HG03354 (cell line): ENCODE data around the gene SLC22A4.

Source experiments
- ATAC-seq: cut with Tn5 transposase; IDR thresholded peaks from one replicate; pipeline ENCODE4 v1.9.1; 2021; ENCODE audit warnings: mild to moderate bottlenecking; ENCODE audit not compliant: unreplicated experiment, poor library complexity, severe bottlenecking

The SLC22A4 gene

DNA sequence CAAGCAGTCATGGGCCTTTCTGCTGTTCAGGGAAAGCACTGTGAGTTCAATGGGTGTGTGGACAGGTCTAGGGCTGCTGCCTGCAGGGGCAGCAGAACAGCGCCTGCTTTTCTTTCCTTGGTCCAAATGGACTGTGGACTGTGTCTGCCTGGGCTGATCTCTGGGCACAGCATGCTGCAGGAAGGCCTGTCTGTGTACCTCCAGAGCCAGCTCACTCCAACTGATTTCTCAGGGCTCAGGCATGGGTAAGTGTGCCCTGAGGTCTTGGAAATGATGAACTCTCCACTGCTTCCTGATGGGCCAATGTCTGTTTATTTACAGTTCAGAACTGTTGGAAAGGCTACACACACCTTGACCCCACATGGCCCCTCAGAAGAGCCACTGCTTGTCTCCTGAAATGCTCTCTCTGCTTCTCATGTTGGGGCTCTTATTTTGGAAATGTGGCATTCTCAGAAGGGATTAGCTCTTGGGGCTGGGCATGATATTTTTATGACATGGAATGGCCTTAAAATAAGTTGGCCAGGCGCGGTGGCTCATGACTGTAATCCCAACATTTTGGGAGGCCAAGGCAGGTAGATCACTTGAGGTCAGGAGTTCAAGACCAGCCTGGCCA lies 27.0 kb downstream of the SLC22A4 start:
- ATAC-seq = no peak

DNA sequence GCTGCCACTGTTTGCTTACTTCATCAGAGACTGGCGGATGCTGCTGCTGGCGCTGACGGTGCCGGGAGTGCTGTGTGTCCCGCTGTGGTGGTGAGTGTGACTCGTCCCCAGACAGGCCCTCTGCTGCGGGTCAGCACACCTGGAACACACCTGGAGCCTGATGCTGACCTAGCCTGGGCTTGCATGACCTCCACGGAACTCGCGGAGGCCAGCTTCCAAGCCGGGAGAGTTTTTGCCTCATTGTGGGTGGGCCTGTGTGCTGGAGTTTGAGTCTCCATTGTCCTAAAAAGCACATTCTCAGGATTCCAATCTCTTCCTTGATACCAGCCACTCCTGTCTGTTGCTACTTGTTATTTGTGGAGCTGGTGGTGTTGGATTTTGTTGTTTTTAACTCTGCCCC lies 28.1 kb downstream of the SLC22A4 start:
- no peak for ATAC-seq

DNA sequence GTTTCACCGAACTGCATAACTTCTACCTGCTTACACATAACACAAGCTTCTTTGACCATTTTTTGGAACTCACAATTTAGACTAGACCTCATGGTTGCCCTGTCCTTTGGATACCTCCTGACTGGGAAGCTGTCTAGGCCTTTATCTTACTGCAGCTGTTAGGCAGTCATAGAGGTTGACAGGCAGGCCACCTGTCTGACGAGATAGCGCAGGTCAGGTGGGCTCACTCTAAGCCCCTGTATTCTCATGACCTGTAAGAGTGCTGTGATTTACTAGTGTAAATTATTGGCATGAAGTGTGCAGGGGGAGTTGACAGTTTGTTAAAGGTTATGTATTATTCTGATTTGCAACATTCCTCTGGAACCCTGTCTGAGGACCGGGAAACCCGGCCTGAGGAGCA lies 29.0 kb downstream of the SLC22A4 start:
- ATAC-seq = no peak

DNA sequence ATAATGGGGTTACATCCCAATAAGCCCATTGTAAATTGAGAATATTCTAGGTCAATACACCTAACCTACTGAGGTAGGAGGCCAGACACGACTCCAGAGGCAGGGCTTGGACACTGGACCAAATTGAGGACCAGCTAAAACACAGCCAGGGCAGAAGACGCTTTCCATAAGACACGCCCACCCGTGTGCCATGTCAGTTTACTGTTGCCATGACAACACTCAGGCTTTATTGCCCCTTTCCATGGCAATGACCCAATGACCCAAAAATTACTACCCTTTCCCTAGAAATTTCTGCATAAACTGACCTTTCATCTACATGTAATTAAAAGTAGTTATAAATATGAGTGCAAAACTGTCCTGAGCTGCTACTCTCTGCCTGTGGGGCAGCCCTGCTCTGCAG lies 31.5 kb downstream of the SLC22A4 start:
- no peak for ATAC-seq

DNA sequence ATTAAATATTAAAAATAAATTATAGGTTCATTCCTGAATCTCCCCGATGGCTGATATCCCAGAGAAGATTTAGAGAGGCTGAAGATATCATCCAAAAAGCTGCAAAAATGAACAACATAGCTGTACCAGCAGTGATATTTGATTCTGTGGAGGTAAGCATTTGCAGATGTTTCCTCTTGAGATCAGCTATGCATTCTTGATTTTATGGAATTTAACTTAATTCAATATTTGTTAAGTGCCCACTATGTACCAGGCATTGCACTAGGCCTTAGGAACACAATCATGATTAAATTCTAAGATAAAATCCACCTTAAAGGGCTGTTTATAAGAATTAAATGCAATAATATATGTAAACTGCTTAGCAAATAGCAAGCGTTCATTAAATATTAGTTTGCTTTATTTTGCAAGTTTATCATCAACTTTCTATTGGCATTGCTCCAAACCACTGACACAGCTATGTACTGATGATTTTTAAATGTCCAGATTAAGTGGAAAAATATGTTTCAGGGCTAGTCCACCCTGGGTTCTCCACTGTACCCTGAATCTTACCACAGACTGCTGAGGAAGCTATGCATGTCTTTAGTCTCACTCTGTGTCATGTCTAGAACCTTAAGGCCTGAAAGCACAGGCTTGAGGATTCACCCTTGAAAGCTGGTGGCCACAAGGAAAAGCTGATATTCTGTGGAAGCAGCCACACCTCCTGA lies 33.2 kb downstream of the SLC22A4 start:
- no peak for ATAC-seq

DNA sequence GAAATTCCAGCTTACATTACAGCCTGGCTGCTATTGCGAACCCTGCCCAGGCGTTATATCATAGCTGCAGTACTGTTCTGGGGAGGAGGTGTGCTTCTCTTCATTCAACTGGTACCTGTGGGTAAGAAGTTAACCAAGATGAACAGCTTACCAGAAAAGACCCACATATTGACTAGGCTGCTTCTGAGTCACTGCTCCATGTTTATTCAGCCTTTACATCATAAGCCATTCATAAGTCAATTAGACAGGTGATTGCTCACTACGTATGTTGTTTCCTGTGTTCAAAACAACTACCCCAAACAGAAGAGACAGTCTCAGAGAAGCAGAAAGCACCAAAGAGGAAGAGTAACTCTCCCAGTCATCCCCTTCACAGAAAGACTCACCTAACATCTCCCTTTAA lies 40.6 kb downstream of the SLC22A4 start:
- no peak for ATAC-seq

DNA sequence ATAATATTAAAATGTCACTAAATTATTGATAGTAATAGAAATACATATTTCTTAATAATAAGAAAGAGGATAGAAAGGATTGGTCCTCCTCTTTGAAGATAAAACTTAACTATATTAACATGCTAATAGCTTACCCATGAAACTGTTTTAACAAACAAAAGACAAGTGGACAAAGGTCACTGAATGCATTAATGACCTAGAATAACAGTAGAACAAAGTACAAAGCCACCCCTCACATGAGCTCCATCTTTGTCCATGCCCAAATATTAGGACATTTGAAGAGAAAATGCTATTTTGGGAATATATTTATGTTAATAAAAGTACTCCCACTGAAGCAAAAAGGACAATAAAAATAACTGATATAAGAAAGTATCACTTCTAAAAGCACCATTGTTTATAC lies 41.2 kb downstream of the SLC22A4 start:
- ATAC-seq = no peak

DNA sequence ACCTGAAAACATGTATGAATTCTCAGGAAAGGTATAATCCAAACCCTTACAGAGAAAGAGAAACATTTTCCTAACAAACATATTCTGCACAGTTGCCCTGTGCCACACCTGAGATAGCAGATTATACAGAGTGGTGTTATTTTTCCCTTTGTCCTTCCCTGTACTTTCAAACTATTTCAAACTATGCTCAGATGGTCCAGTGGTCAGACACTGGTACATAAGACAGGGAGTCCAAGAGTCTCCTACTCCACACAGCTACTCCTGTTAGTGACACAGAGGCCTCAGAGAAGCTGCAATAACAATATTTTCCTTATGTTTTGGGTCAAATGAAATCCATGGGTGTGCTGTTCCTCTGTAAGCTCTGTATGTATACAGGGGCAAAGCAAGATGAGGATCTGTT lies 45.3 kb downstream of the SLC22A4 start:
- no peak for ATAC-seq

DNA sequence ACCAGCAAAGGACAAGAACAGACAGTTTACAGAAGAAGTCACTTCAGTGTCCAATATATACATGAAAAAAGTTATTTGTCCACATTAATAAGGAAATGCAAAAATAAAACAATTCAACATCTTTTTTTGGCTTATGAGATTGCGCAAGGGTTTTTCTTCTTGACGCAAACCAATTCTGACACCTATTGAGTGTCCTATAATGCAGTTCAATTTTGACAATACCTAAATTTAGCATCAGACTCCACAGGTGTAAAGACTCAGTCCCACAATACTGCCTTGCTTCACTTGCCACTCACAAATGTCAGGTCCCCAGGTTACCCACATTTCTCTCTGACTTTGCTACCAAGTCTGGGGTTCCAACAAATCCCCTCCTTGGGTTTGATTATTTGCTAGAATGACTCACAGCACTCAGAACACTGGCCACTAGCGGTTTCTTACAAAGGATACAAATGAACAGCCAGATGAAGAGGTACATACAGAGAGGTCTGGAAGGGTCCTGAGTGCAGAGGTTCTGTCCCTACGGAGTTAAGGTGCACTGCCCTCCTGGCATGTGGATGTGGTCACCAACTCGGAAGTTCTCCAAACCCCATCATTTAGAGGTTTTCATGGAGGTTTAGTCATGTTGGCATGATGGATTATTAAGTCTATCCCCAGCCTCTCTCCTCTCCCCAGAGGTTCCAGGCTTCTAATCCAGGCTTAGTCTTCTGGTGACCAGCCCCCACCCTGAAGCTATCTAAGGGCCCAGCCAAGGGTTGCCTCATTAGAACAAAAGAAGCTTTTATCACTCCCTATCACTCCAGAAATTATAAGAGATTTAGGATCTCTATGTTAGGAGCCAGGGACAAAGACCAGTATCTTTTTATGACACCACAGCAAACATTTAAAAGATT lies 48.3 kb downstream of the SLC22A4 start:
- ATAC-seq = no peak

DNA sequence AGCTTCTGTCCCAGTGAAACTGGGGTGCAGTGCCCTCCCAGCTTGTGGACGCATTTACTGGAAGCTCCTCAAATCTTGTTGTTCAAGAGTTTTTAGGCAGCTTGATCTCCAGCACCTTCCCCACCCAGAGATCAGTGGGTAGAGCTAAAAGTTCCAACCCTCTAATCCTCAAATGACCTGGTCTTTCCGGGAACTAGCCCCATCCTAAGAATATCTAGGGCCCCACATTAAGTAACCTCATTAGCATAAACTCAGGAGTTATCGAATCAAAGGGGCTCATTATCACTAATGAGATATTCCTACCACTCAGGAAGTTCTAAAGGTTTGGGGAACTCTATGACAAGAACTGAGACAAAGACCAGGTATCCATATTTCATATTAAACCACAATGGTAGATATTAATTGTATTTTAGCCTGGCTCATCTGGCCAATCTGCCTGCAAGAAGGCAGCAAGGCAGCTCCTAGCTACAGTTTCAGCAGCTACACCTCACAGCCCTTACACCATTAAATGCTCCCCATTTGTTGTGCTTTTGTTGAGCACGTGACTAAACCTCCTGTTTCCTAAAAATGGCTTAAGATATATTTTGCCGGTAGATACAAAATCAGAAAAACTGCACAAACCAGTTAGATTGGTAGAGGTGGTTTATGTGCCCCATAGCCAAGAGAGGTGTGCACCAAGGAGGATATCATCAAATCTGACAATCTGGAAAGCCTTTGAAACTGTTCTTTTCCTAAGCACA lies 50.8 kb downstream of the SLC22A4 start:
- no peak for ATAC-seq

DNA sequence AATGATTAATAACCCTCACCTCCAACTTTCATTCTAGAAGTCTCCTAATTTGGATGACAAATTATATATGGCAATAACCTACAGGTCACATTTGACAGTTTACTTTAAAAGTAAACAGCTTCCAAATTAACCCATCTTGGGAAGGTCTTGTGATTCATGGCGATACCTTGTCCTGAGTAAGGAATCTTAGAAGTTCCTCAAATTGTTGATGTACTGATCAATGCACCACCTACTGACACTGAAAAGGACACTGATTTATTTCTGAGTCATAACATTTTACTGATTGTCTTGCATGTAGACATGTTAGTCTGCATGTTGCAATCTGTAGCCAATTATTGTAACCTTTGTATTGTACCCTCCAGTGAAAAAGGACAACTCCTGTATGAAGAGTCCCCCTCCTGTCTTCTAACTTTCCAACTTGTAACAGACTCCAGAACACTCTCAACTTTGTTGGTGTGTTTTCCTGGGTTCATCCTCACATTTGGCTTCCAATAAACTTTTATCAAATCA lies 59.3 kb downstream of the SLC22A4 start:
- no peak for ATAC-seq

DNA sequence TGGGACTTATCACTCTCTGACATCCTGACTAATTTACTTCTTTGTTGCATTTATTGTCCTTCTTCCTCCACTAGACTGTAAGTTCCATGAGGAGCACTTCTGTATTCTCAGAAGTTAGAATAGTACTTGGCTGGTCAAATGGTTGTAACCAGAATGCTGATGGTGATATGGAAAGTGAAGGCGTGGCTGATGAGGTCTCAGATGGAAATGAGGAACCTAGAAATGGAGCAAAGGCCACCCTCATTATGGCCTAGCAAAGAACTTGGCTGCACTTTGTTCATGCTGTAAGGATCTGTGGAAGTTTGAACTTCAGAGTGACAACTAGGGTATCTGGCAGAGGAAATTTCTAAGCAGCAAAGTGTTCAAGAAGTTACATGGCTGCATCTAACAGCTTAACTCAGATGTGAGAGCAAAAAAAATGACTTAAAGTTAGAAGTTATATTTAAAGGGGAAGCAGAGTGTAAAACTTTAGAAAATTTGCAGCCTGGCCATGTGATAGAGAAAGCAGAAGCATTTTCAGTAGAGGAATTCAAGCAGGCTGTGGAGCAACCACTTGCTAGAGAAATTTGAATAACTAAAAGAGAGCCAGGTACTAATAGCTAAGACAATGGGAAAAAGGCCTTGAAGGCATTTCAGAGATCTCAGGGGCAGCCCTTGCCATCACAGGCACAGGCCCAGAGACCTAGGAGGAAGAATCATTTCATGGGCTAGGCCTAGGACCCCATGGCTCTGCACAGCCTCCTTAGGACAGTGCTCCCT lies 60.4 kb downstream of the SLC22A4 start:
- no peak for ATAC-seq

DNA sequence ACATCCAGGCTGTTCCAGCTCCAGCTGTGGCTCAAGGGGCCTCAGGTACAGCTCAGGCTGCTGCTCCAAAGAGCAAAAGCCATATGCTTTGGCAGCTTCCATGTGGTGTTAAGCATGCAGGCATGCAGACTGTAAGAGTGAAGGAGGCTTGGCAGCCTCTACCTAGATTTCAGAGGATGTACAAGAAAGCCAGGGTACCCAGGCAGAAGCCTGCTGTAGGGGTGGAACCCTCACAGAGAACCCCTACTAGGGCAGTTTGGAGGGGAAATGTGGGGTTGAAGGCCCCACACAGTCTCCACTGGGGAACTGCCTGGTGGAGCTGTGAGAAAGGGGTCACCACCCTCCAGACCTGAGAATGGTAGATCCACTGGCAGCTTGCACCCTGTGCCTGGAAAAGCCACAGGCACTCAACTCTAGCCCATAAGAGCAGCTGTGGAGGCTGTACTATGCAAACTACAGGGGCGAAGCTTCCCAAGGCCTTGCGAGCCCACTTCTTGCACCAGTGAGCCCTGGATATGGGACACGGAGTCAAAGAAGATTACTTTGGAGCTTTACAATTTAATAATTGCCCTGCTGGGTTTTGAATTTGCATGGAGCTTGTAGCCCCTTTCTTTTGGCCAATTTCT lies 61.1 kb downstream of the SLC22A4 start:
- no peak for ATAC-seq

DNA sequence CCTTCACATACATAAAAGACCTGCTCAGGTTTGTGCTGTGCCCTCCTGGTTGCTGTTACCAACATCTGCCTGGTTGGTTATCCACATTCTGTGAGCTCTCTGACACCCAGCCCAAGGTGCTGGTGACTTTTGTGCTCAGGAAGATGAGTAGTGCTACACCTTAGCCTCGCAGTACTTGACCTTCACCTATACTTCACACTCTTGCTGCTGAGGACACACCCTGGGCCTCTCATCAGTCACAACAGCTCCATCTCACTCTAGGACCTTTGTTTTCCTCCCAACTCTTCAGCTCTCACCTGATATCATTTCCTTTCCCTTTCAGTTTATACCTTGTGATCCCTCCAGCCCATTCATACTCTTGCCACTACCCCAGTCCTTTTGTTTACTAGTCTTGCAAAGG lies 64.6 kb downstream of the SLC22A4 start:
- no peak for ATAC-seq

DNA sequence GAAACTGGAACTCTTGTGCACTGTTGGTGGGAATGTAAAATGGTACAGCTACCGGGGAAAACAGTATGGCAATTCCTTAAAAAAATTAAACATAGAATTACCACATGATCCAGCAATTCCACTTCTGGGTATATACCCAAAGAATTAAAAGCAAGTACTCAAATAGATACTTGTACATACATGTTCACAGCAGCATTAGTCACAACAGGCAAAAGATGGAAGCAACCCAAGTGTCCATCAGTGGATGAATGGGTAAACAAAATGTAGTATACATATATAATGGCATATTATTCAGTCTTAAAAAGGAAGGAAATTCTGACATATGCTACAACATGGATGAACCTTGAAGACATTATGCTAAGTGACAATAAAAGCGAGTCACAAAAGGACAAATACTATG lies 67.9 kb downstream of the SLC22A4 start:
- no peak for ATAC-seq

DNA sequence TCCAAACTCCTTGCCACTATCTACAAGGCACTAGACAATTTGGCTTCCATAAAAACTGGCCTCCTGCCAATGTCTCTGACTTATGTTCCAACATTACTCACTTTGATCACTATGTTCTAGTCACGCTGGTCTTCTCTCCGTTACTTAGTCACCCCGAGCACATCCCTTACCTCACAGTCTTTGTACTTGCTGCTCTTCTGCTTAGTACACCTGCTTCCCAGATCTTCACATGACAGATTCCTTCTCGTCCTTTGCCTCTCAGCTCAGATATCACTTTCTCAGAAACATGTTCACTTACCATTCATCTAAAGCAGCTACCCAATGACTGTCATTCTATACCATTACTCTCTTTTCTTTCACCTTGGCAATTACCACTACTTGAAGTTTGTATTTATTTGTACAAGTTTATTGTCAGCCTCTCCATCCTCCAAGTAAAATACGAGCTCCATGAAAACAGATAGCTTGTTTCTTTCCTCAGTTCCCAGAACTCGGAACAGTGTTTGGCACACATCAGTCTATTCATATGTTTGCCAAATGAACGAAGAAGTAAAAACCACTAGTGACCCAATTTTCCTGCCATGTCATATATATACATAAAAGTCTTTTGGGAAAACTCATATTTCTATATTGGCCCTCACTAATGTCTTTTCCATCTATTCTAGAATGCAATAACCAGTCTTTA lies 69.4 kb downstream of the SLC22A4 start:
- ATAC-seq = no peak

DNA sequence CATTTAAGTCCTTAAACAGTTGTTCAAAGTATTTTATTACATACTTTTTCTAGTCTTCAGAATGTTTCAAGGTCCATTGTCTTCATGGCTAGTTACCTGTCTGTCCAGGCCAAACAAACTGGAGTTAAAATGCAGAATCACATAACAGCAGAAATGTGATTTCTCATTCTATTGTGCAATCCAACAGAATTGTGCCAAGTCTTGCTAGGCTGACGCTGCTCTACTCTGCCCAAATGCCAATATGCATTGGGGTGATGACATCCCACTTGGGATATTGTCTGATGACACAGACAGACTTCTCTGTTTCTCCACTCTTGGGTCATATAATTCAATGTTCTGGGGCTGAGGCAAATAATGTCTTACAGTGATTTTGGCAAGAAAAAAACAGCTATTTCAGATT lies 70.1 kb downstream of the SLC22A4 start:
- no peak for ATAC-seq

DNA sequence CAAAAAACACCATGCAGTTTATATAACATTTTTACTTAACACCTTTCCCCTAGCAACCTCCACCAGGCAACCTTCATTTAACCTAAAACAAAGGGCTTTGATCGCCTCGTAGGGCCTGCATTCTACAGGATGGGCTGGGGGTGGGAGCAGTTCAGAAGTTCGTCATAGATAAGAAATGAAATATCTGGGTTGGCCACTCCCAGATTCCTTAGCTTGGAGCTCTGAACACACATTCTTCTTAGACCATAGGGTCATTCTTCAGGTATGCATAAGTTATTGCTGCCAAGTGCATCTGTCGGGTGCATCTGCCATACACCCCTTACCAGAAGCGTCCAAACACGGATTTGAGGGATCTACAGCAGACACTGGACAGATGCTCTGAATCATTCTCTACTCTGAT lies 71.0 kb downstream of the SLC22A4 start:
- no peak for ATAC-seq
